ENCODE data around the gene PKP2. TPM values are rescaled to one million over a fixed set of nuclear protein-coding genes. Genes with fewer than 3 reads are reported as not detected.

Gene PKP2
- total and polyA plus RNA-seq, 2 of the 8 experiments (the other 6 are each of a cell fraction or from before 2014, with no cell fraction given) = 9.6 to 44.8 TPM

DNA sequence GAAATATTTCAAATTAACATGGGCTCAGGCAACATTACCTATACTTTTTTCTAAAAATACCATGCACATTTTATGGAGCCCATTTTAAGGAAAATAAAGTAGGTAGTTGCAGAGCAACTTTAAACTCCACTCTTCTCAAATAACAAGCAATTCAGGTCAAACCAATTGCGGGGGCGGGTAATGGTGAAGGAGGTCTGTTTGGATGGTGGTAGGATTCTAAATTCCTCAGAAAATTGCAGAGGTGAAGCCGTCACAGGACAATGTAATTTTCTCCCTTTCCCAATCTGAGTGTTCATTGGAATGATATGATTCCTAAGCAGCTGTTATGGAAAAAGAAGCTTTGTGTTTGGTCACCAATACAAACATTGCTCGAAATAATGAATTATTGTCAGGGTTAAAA, 11.6 kb downstream of the PKP2 start:
- FAIRE-seq (no peak), DNase-seq (ENCODE audit: low read depth in 1 of 2, low spot score in 2 of 2) (no peak)
- no peak overlapping the region for H3K18ac ChIP-seq (ENCODE audit: extremely low read depth, low read length)
- H3K23me2 ChIP-seq (ENCODE audit: low read depth, low read length) = no peaks in the 10 kb centered on the region
- no peak overlapping the region for H2AFZ ChIP-seq (ENCODE audit: low read length)
- H3K14ac ChIP-seq (ENCODE audit: insufficient read length) = no peak overlapping the region
- no peak overlapping the region for H2AK5ac ChIP-seq (ENCODE audit: low read depth, low read length)
- H3K23ac ChIP-seq (ENCODE audit: insufficient read length) = no peak overlapping the region
- no peaks in the 10 kb centered on the region for H4K20me1 ChIP-seq (replicated peaks in 1 of 2; ENCODE audit: control insufficient read depth in 1 of 2, insufficient read depth in 2 of 2, low read length in 2 of 2)
- H3K4ac ChIP-seq (replicated peaks; ENCODE audit: insufficient read length, low read depth, low read length) = no peak overlapping the region
- H3K27ac ChIP-seq (ENCODE audit: low read depth, low read length) = no peak overlapping the region
- no peak overlapping the region for H2BK15ac ChIP-seq (ENCODE audit: low read length)
- H3K79me2 ChIP-seq (ENCODE audit: control insufficient read depth in 1 of 2, insufficient read depth in 2 of 2, low read length in 2 of 2) = peaks cover 0 to 16% of the 10 kb centered on the region in 2 experiments; a peak in 2 of 4 replicates
- H3K9me3 ChIP-seq (ENCODE audit: insufficient read depth in 2 of 2, low read depth in 1 of 2, low read length in 1 of 2) = no peaks in the 10 kb centered on the region
- H3K9ac ChIP-seq (replicated peaks in 1 of 4; ENCODE audit: extremely low read depth in 1 of 4, low read depth in 3 of 4, low read length in 3 of 4) = no peak overlapping the region
- 0 out of 2 replicates have a peak, but pooled peaks cover 2% of the 10 kb centered on the region for H3K79me1 ChIP-seq (ENCODE audit: low read depth, low read length)
- no peak overlapping the region for H3K56ac ChIP-seq (replicated peaks; ENCODE audit: insufficient read length, low read depth, low read length)
- ChIA-PET POLR2A (ENCODE audit: partially characterized antibody) (no interaction called here), CTCF (ENCODE audit: partially characterized antibody) (interaction anchor here (2.1 kb wide), 1 partner anchor 127 kb away, joined by 5 read pairs; no protein-coding TSS in a partner anchor)
- H3K4me2 ChIP-seq (ENCODE audit: insufficient read depth in 1 of 2, low read depth in 2 of 2, low read length in 2 of 2) = peak overlapping the region; percentile 6 to 37; a peak in 2 of 4 replicates
- H3K36me3 ChIP-seq (ENCODE audit: control insufficient read depth in 2 of 4, insufficient read depth in 4 of 4, low read length in 3 of 4) = no peaks in the 10 kb centered on the region; a peak in 1 of 8 replicates
- peak overlapping the region; percentile 76 for H4K5ac ChIP-seq (ENCODE audit: insufficient read length, low read depth, low read length)
- H3K4me1 ChIP-seq (replicated peaks in 1 of 4; ENCODE audit: control insufficient read depth in 3 of 4, insufficient read depth in 4 of 4, low read length in 3 of 4) = peaks cover 0 to 8% (median 1%) of the 10 kb centered on the region in 4 experiments; a peak in 3 of 7 replicates
- no peaks in the 10 kb centered on the region for H3K27me3 ChIP-seq (replicated peaks in 1 of 4; ENCODE audit: control insufficient read depth in 3 of 4, extremely low read depth in 1 of 4, insufficient read depth in 3 of 4, low read length in 3 of 4)
- no peak overlapping the region for H2BK20ac ChIP-seq (ENCODE audit: low read length)
- H2BK12ac ChIP-seq (ENCODE audit: low read depth, low read length) = no peak overlapping the region
- WGBS, 2 experiments (ENCODE audit: extremely low coverage in 1 of 2, insufficient coverage in 1 of 2, insufficient read length in 1 of 2, insufficient replicate concordance in 2 of 2, low coverage in 1 of 2, low lambda C conversion rate in 2 of 2, missing lambda C conversion rate in 1 of 2) = 80% methylated on average over 4 of the region's 4 CpGs; no CpG with 5 or more reads in 1 of the 2 experiments
- H2BK5ac ChIP-seq (ENCODE audit: low read depth, low read length) = no peak overlapping the region
- peak overlapping the region in 1 of 4 experiments; percentile 13; a peak in 1 of 8 replicates for H3K4me3 ChIP-seq (ENCODE audit: extremely low read depth in 1 of 4, insufficient read depth in 2 of 4, low read depth in 3 of 4, low read length in 4 of 4)
- H4K8ac ChIP-seq (ENCODE audit: extremely low read depth, insufficient read depth, low read length) = no peak overlapping the region
- no peak overlapping the region for H2BK120ac ChIP-seq (replicated peaks; ENCODE audit: low read depth, low read length)
- H4K91ac ChIP-seq (replicated peaks; ENCODE audit: insufficient read length, low read length) = no peak overlapping the region
- peak; percentile 64; the same call in 1 of the 2 replicates for TF ChIP-seq EGR1 (IDR thresholded peaks at IDR 0.05; ENCODE audit: borderline replicate concordance, low read depth, low read length)
- TF ChIP-seq KDM4A (IDR thresholded peaks at IDR 0.05; ENCODE audit: low read depth, low read length, severe bottlenecking) = no peak
- no peak for TF ChIP-seq SP2 (IDR thresholded peaks at IDR 0.05; ENCODE audit: low read length)
- TF ChIP-seq NRF1 (IDR thresholded peaks at IDR 0.05; ENCODE audit: low read depth, low read length) = no peak
